ENCODE data around the gene THG1L.

- TF ChIP-seq CTCF (IDR thresholded peaks at IDR 0.05) (no peak), POLR2A (IDR thresholded peaks at IDR 0.05) (no peak)
These were observed 16.0 kb downstream of the THG1L start for GRCh38 chr5:157747173-157747740.

All from heart left ventricle (tissue), 13 donors.